HCT116 (cell line): Measurements from ENCODE around the gene SVEP1. TPM values are rescaled to one million over a fixed set of nuclear protein-coding genes. Genes with fewer than 3 reads are reported as not detected.
A peak's percentile ranks its signal among the peaks of the same experiment; 100 is the strongest.

ENCODE experiments used
- ATAC-seq: fragments of 200-7000 bp; cut with Tn5 transposase; 2 replicates; pipeline ENCODE4 v1.9.1; 2020; ENCODE audit warnings: mild to moderate bottlenecking, moderate library complexity
- BruUV-seq: library from RNA; stranded (reverse); fragments of 400-500 nt; replicated peaks from 2 replicates; lab custom pipeline; 2021; lab: Mats Ljungman, UMichigan
- CTCF ChIA-PET: fragments of 300-600 bp; sonication (Branson Sonifier 250); formaldehyde crosslinking; loops from one replicate; lab custom pipeline; 2021; ENCODE audit warnings: antibody characterized with exemption; lab: Charles Lee
- POLR2A ChIA-PET: fragments of 300-600, 350-600 bp; sonication (Branson Sonifier 250); formaldehyde crosslinking; loops from one replicate; lab custom pipeline; 2021; ENCODE audit warnings: antibody characterized with exemption; lab: Charles Lee
- RAD21 ChIA-PET, 2 experiments: fragments of 300-600 bp; sonication (Branson Sonifier 250); formaldehyde crosslinking; loops; one replicate each; lab custom pipeline; 2023; ENCODE audit warnings: low total read pairs in 2 of 2; ENCODE audit not compliant: uncharacterized antibody in 2 of 2, unreplicated experiment in 2 of 2, low non-redundant PET in 1 of 2; lab: Charles Lee
- DNase-seq: peaks from one replicate; pipeline ENCODE4 v3.0.0-alpha.2; 2010; ENCODE audit warnings: low read depth, low spot score
- H2AFZ ChIP-seq: fragments of 200-600 bp; shearing (Covaris generic), sonication (generic); 2 replicates; pipeline ENCODE4 v1.6.1; 2017; ENCODE audit warnings: low read depth, mixed run types, mixed read lengths, antibody characterized with exemption, low read length; ENCODE audit not compliant: poor library complexity, severe bottlenecking
- H3K27ac ChIP-seq: 2 replicates; pipeline ENCODE4 v1.5.1; 2012; ENCODE audit warnings: low read depth, low read length
- H3K27me3 ChIP-seq: fragments of 200-600 bp; sonication (generic); 2 replicates; pipeline ENCODE4 v1.6.1; 2016; ENCODE audit warnings: mixed run types, low read length, mixed read lengths; ENCODE audit not compliant: insufficient read depth
- H3K36me3 ChIP-seq, 2 experiments: fragments of 200-500 bp in 1 of 2; fragments of 200-600 bp in 1 of 2; sonication (Bioruptor generic) in 1 of 2; sonication (generic) in 1 of 2; 2 replicates each; pipeline versions ENCODE4 v1.5.1 to v1.6.1; 2014 to 2016; ENCODE audit warnings: low read length in 2 of 2, inconsistent platforms in 1 of 2, mixed read lengths in 1 of 2, mixed run types in 1 of 2; ENCODE audit not compliant: insufficient read depth in 2 of 2, control insufficient read depth in 1 of 2
- H3K4me1 ChIP-seq, 2 experiments: fragments of 200-600 bp in 1 of 2; sonication (generic) in 1 of 2; 2 replicates each; pipeline versions ENCODE4 v1.5.1 to v1.6.1; 2012 to 2017; ENCODE audit warnings: low read length in 2 of 2, inconsistent platforms in 1 of 2, mild to moderate bottlenecking in 1 of 2, mixed read lengths in 1 of 2, mixed run types in 1 of 2, moderate library complexity in 1 of 2; ENCODE audit not compliant: insufficient read depth in 2 of 2, control insufficient read depth in 1 of 2
- H3K4me2 ChIP-seq: fragments of 200-600 bp; sonication (generic); 2 replicates; pipeline ENCODE4 v1.6.1; 2017; ENCODE audit warnings: mixed run types, low read length, mixed read lengths
- H3K4me3 ChIP-seq, 2 experiments: fragments of 200-600 bp in 1 of 2; sonication (generic) in 1 of 2; replicated peaks in 1 of 2; 2 replicates each; pipeline ENCODE4 v1.5.1; 2011 to 2016; ENCODE audit warnings: low read length in 2 of 2, control low read depth in 1 of 2, low read depth in 1 of 2, mild to moderate bottlenecking in 1 of 2, mixed read lengths in 1 of 2, mixed run types in 1 of 2
- H3K79me2 ChIP-seq: fragments of 200-600 bp; sonication (generic); 2 replicates; pipeline ENCODE4 v1.6.1; 2017; ENCODE audit warnings: mild to moderate bottlenecking, mixed run types, low read length, moderate library complexity, mixed read lengths; ENCODE audit not compliant: insufficient read depth
- H3K9ac ChIP-seq: fragments of 200-600 bp; sonication (generic); 2 replicates; pipeline ENCODE4 v1.6.1; 2016; ENCODE audit warnings: low read length, mixed read lengths
- H3K9me2 ChIP-seq: fragments of 200-600 bp; sonication (generic), shearing (Covaris generic); 2 replicates; pipeline ENCODE4 v1.6.1; 2017; ENCODE audit warnings: mixed run types, mild to moderate bottlenecking, moderate library complexity; ENCODE audit not compliant: insufficient read depth
- H3K9me3 ChIP-seq, 2 experiments: fragments of 200-500 bp in 1 of 2; fragments of 200-600 bp in 1 of 2; sonication (Bioruptor generic) in 1 of 2; sonication (generic) in 1 of 2; 2 replicates each; pipeline ENCODE4 v1.6.1; 2014 to 2017; ENCODE audit warnings: low read length in 2 of 2, mixed read lengths in 2 of 2, inconsistent platforms in 1 of 2, low read depth in 1 of 2, mild to moderate bottlenecking in 1 of 2, mixed run types in 1 of 2, moderate library complexity in 1 of 2; ENCODE audit not compliant: control insufficient read depth in 1 of 2, insufficient read depth in 1 of 2
- H4K20me1 ChIP-seq: fragments of 200-600 bp; sonication (generic), shearing (Covaris generic); 2 replicates; pipeline ENCODE4 v1.6.1; 2017; ENCODE audit warnings: mixed run types, mild to moderate bottlenecking, moderate library complexity; ENCODE audit not compliant: insufficient read depth
- ATF3 ChIP-seq: IDR thresholded peaks from 2 replicates; pipeline ENCODE4 v1.6.1; 2012
- CEBPB ChIP-seq: IDR thresholded peaks from 2 replicates; pipeline ENCODE4 v1.6.1; 2012; ENCODE audit warnings: low read depth
- CTCF ChIP-seq, 3 experiments: fragments of 200-600 bp in 1 of 3; sonication (generic) in 1 of 3; IDR thresholded peaks in 2 of 3; conservative IDR thresholded peaks in 1 of 3; 2 replicates each; pipeline ENCODE4 v1.5.1; 2012 to 2017; ENCODE audit warnings: low read depth in 2 of 3, low read length in 2 of 3, antibody characterized with exemption in 1 of 3, borderline replicate concordance in 1 of 3, control low read depth in 1 of 3, mild to moderate bottlenecking in 1 of 3, mixed read lengths in 1 of 3, mixed run types in 1 of 3, moderate library complexity in 1 of 3; ENCODE audit not compliant: insufficient read depth in 1 of 3
- EGR1 ChIP-seq: IDR thresholded peaks from 2 replicates; pipeline ENCODE4 v1.6.1; 2012; ENCODE audit warnings: low read depth
- ELF1 ChIP-seq: IDR thresholded peaks from 2 replicates; pipeline ENCODE4 v1.6.1; 2012; ENCODE audit warnings: low read depth, borderline replicate concordance
- EZH2 ChIP-seq: fragments of 200-600 bp; sonication (generic); IDR thresholded peaks from 2 replicates; pipeline ENCODE4 v1.6.1; 2017; ENCODE audit warnings: antibody characterized with exemption, mixed run types
- EZH2phosphoT487 ChIP-seq: fragments of 200-600 bp; IDR thresholded peaks from 2 replicates; pipeline ENCODE4 v1.6.1; 2018; ENCODE audit warnings: antibody characterized with exemption, borderline replicate concordance
- FOSL1 ChIP-seq: IDR thresholded peaks from 2 replicates; pipeline ENCODE4 v1.6.1; 2012; ENCODE audit warnings: low read depth
- POLR2A ChIP-seq: IDR thresholded peaks from 2 replicates; pipeline ENCODE4 v1.7.0; 2011; ENCODE audit warnings: borderline replicate concordance; ENCODE audit not compliant: insufficient read depth, insufficient read length; ENCODE audit errors: extremely low read depth
- POLR2AphosphoS5 ChIP-seq: IDR thresholded peaks from 2 replicates; pipeline ENCODE4 v1.6.1; 2011; ENCODE audit warnings: mild to moderate bottlenecking, low read depth, low read length, moderate library complexity
- SIN3A ChIP-seq: IDR thresholded peaks from 2 replicates; pipeline ENCODE4 v1.6.1; 2012; ENCODE audit warnings: low read depth
- SP1 ChIP-seq: IDR thresholded peaks from 2 replicates; pipeline ENCODE4 v1.6.1; 2012; ENCODE audit warnings: low read depth
- TCF7L2 ChIP-seq: IDR thresholded peaks from 2 replicates; pipeline ENCODE4 v1.7.0; 2011; ENCODE audit warnings: borderline replicate concordance, inconsistent platforms; ENCODE audit not compliant: insufficient read depth, insufficient read length; ENCODE audit errors: extremely low read depth
- YY1 ChIP-seq: IDR thresholded peaks from 2 replicates; pipeline ENCODE4 v1.6.1; 2011; ENCODE audit warnings: low read length, low read depth, moderate library complexity, mild to moderate bottlenecking; ENCODE audit not compliant: insufficient replicate concordance; ENCODE audit errors: extremely low read depth
- ZBTB33 ChIP-seq: IDR thresholded peaks from 2 replicates; pipeline ENCODE4 v1.6.1; 2011; ENCODE audit warnings: mild to moderate bottlenecking, low read length, moderate library complexity; ENCODE audit not compliant: insufficient replicate concordance; ENCODE audit errors: extremely low read depth
- ZFX ChIP-seq: fragments of 450-650 bp; IDR thresholded peaks from 2 replicates; pipeline ENCODE4 v1.6.1; 2017
- ZNF274 ChIP-seq: fragments of 200-500 bp; sonication (Bioruptor generic); IDR thresholded peaks from 2 replicates; pipeline ENCODE4 v1.6.1; 2014; ENCODE audit warnings: mild to moderate bottlenecking, low read depth, low read length, inconsistent platforms
- intact Hi-C: fragments of 100-400 bp; cut with micrococcal nuclease; formaldehyde crosslinking; loops from 2 replicates; pipeline ENCODE4 v1.10.0; 2022
- total RNA-seq: library from RNA; stranded (reverse); gene quantifications from one replicate; pipeline ENCODE4 v1.2.1, GENCODE V29; 2021; ENCODE audit not compliant: unreplicated experiment

Gene SVEP1
- total RNA-seq, 1 experiment from 2014 or later = 0.15 TPM

- Histone ChIP-seq H3K9me2 (no peaks in the 10 kb centered on the region), H3K9ac (no peak overlapping the region), H4K20me1 (no peaks in the 10 kb centered on the region), H2AFZ (no peak overlapping the region), H3K27ac (no peak overlapping the region), H3K27me3 (no peaks in the 10 kb centered on the region), H3K79me2 (no peaks in the 10 kb centered on the region), H3K36me3 (no peaks in the 10 kb centered on the region), H3K9me3 (no peaks in the 10 kb centered on the region), H3K4me1 (peaks cover 6% of the 10 kb centered on the region in 2 experiments), H3K4me2 (no peak overlapping the region), H3K4me3 (no peak overlapping the region)
- RAD21 ChIA-PET = no interaction called here
- intact Hi-C loops = no loop called here
- DNase-seq (no peak), ATAC-seq (no peak)
- no TSS peak for BruUV-seq
- CTCF ChIA-PET = no interaction called here
- POLR2A ChIA-PET = no interaction called here
- TF ChIP-seq TCF7L2 (no peak), YY1 (no peak), FOSL1 (no peak)
- TF ChIP-seq, all 23 proteins: peak for 0
These were observed 223.6 kb downstream of the SVEP1 start for GRCh38 chr9:110355911-110356310.

- Histone ChIP-seq H3K9me3 (no peaks in the 10 kb centered on the region), H3K4me1 (peaks cover 8 to 13% of the 10 kb centered on the region in 2 experiments), H3K27ac (no peak overlapping the region), H2AFZ (peak overlapping the region; percentile 28), H3K79me2 (no peaks in the 10 kb centered on the region), H3K9me2 (no peaks in the 10 kb centered on the region), H3K4me2 (peak overlapping the region; percentile 46), H4K20me1 (no peaks in the 10 kb centered on the region), H3K27me3 (no peaks in the 10 kb centered on the region), H3K36me3 (no peaks in the 10 kb centered on the region), H3K4me3 (no peak overlapping the region), H3K9ac (no peak overlapping the region)
- ChIA-PET POLR2A (no interaction called here), RAD21 (no interaction called here), CTCF (interaction anchor here (1.0 kb wide), 1 partner anchor 10 kb away, joined by 6 read pairs; no protein-coding TSS in a partner anchor)
- ATAC-seq (peak; percentile 78), DNase-seq (peak; percentile 51)
- BruUV-seq = no TSS peak
- intact Hi-C loops = no loop called here
- TF ChIP-seq EZH2phosphoT487 = no peak
- TF ChIP-seq ATF3 = no peak
- TF ChIP-seq CEBPB = peak; percentile 29; the same call in 1 of the 2 replicates
- TF ChIP-seq POLR2AphosphoS5 = no peak
- TF ChIP-seq ZFX = no peak
- TF ChIP-seq YY1 = no peak
- TF ChIP-seq EGR1 = no peak
- TF ChIP-seq CTCF (IDR thresholded peaks at IDR 0.05 in 2 of 3, conservative IDR thresholded peaks at IDR 0.05 in 1 of 3; ENCODE audit: borderline replicate concordance in 1 of 3, insufficient read depth in 1 of 3, low read depth in 2 of 3, low read length in 2 of 3) = no peak
- no peak for TF ChIP-seq SIN3A
- TF ChIP-seq EZH2 = no peak
- TF ChIP-seq ZBTB33 = no peak
- TF ChIP-seq TCF7L2 = no peak
- peak; percentile 69 for TF ChIP-seq SP1
- TF ChIP-seq POLR2A = no peak
- no peak for TF ChIP-seq ELF1
- TF ChIP-seq FOSL1 = peak; percentile 70
- no peak for TF ChIP-seq ZNF274
These were observed 228.5 kb downstream of the SVEP1 start for GRCh38 chr9:110351009-110351467.
